ENCODE measurements around the gene FBXO47.
A peak's percentile ranks its signal among the peaks of the same experiment; 100 is the strongest.

Gene FBXO47

GRCh38 chr17:38982858-38983746, 15.9 kb upstream of the FBXO47 start (continued):
- TF ChIP-seq ZNF449 (tag by site-specific recombination; IDR thresholded peaks at IDR 0.05) = no peak
- TF ChIP-seq ZNF19 (tag by site-specific recombination; IDR thresholded peaks at IDR 0.05; ENCODE audit: low read depth) = no peak
- TF ChIP-seq ZNF266 (tag by site-specific recombination; IDR thresholded peaks at IDR 0.05; ENCODE audit: low read depth) = no peak

GRCh38 chr17:38981636-38982035, 14.4 kb upstream of the FBXO47 start:
- TF ChIP-seq PRDM10 (tag by site-specific recombination; IDR thresholded peaks at IDR 0.05) (0 out of 2 replicates have a peak, but pooled peaks have one; percentile 12), IKZF3 (tag by site-specific recombination; IDR thresholded peaks at IDR 0.05) (no peak)
- ChIA-PET CTCF (interaction anchor here (0.6 to 10.0 kb wide), 15 partner anchors 10 to 1229 kb away, joined by 3 to 266 read pairs (median 6); partner anchors contain the start of genes ARL5C, LASP1NB and PLXDC1), POLR2A (interaction anchor here (0.6 to 3.0 kb wide), 4 partner anchors 112 to 224 kb away, joined by 3 to 20 read pairs (median 4); partner anchors contain the start of genes LASP1 and RPL19)
- Histone ChIP-seq H3K4me1 (ENCODE audit: control insufficient read depth, insufficient read depth, low read length) (peaks cover 6% of the 10 kb centered on the region), H3K27ac (ENCODE audit: extremely low read depth, low read depth, low read length) (no peak overlapping the region), H3K4me3 (ENCODE audit: low read depth, low read length) (no peak overlapping the region), H3K36me3 (ENCODE audit: control insufficient read depth in 2 of 2, insufficient read depth in 1 of 2, low read length in 2 of 2) (no peaks in the 10 kb centered on the region), H3K9me3 (ENCODE audit: control insufficient read depth, insufficient read depth, low read depth, low read length) (no peaks in the 10 kb centered on the region)

- Histone ChIP-seq H3K27ac (ENCODE audit: extremely low read depth, low read depth, low read length) (no peak overlapping the region), H3K36me3 (ENCODE audit: control insufficient read depth in 2 of 2, insufficient read depth in 1 of 2, low read length in 2 of 2) (no peaks in the 10 kb centered on the region), H3K9me3 (ENCODE audit: control insufficient read depth, insufficient read depth, low read depth, low read length) (no peaks in the 10 kb centered on the region), H3K4me1 (ENCODE audit: control insufficient read depth, insufficient read depth, low read length) (peaks cover 6% of the 10 kb centered on the region), H3K4me3 (ENCODE audit: low read depth, low read length) (no peak overlapping the region)
- ChIA-PET CTCF (interaction anchor here (0.7 to 10.0 kb wide), 6 partner anchors 16 to 255 kb away, joined by 3 to 266 read pairs (median 6); partner anchors contain the start of genes ARL5C and PLXDC1), POLR2A (interaction anchor here (3.0 kb wide), 1 partner anchor 111 kb away, joined by 20 read pairs; the partner anchor contains the start of gene LASP1)
- TF ChIP-seq ZNF660 (tag by site-specific recombination; IDR thresholded peaks at IDR 0.05) (peak; percentile 51; the same call in 1 of the 2 replicates), ZXDB (tag by site-specific recombination; IDR thresholded peaks at IDR 0.05) (no peak), IKZF3 (tag by site-specific recombination; IDR thresholded peaks at IDR 0.05) (peak; percentile 48; the same call in 1 of the 2 replicates), ZNF514 (tag by site-specific recombination; IDR thresholded peaks at IDR 0.05) (no peak), ZNF366 (tag by site-specific recombination; conservative IDR thresholded peaks at IDR 0.05) (0 out of 2 replicates have a peak, but pooled peaks have one; percentile 21), PRDM6 (tag by site-specific recombination; IDR thresholded peaks at IDR 0.05) (peak; percentile 58), RBAK (tag by site-specific recombination; IDR thresholded peaks at IDR 0.05) (no peak), ZBTB48 (tag by site-specific recombination; IDR thresholded peaks at IDR 0.05) (peak; percentile 66), ZNF211 (tag by site-specific recombination; IDR thresholded peaks at IDR 0.05; ENCODE audit: low read depth) (no peak)
These were observed 13.5 kb upstream of the FBXO47 start for GRCh38 chr17:38980490-38981217.

All from HEK293 (cell line).